A549 (cell line): ENCODE measurements around the gene ENTPD7. TPM values are rescaled to one million over a fixed set of nuclear protein-coding genes. Genes with fewer than 3 reads are reported as not detected.
"Not testable (repeated sequence)": the region's sequence is repeated elsewhere in the genome, so short reads cannot be mapped to it uniquely, and the experiment has no call there.

ENCODE experiments used
- ATAC-seq, 2 experiments: fragments of 200-7000 bp in 1 of 2; fragments of >200 bp in 1 of 2; cut with Nextera tagmentation in 1 of 2; cut with Tn5 transposase in 1 of 2; 3 replicates each; pipeline versions ENCODE4 v1.8.0 to v1.9.1; 2018 to 2020; ENCODE audit warnings: mild to moderate bottlenecking in 1 of 2, moderate library complexity in 1 of 2
- CTCF ChIA-PET: fragments of 300-600 bp; sonication (Branson Sonifier 250); formaldehyde crosslinking; extraction: SDS; loops from one replicate; lab custom pipeline; 2021; ENCODE audit warnings: antibody characterized with exemption, inconsistent platforms; lab: Yijun Ruan, JAX
- POLR2A ChIA-PET: fragments of 350-600 bp; formaldehyde crosslinking; extraction: SDS; loops from one replicate; lab custom pipeline; 2021; ENCODE audit warnings: antibody characterized with exemption, inconsistent platforms; lab: Yijun Ruan, JAX
- DNase-seq, 2 experiments: peaks; one replicate each; pipeline versions ENCODE4 v3.0.0 to v3.0.0-alpha.2; 2011 to 2016; ENCODE audit warnings: low read depth in 1 of 2, low spot score in 1 of 2
- FAIRE-seq: peaks from 2 replicates; lab custom pipeline; 2011; peaks lifted over from hg19 to GRCh38; lab: Jason Lieb, UNC
- H3K27ac ChIP-seq, 2 experiments: fragments of >200 bp; sonication (Bioruptor Twin); formaldehyde crosslinking; 3 replicates each; pipeline ENCODE4 v1.5.1; 2016 to 2017
- H3K4me1 ChIP-seq: fragments of >200 bp; sonication (Bioruptor Twin); formaldehyde crosslinking; 3 replicates; pipeline ENCODE4 v1.6.1; 2016
- H3K4me2 ChIP-seq: fragments of >200 bp; sonication (Bioruptor Twin); formaldehyde crosslinking; 3 replicates; pipeline ENCODE4 v1.6.1; 2016
- H3K4me3 ChIP-seq: fragments of >200 bp; sonication (Bioruptor Twin); formaldehyde crosslinking; 3 replicates; pipeline ENCODE4 v1.5.1; 2016
- H3K9me3 ChIP-seq: fragments of >200 bp; sonication (Bioruptor Twin); formaldehyde crosslinking; 3 replicates; pipeline ENCODE4 v1.6.1; 2016
- BCL3 ChIP-seq: fragments of >200 bp; sonication (Bioruptor Twin); formaldehyde crosslinking; IDR thresholded peaks from 3 replicates; pipeline ENCODE4 v1.6.1; 2016
- CBX8 ChIP-seq: fragments of 200-600 bp; sonication (generic); IDR thresholded peaks from 2 replicates; pipeline ENCODE4 v1.6.1; 2016
- CEBPB ChIP-seq, 2 experiments: fragments of >200 bp in 1 of 2; sonication (Bioruptor Twin) in 1 of 2; formaldehyde crosslinking in 1 of 2; IDR thresholded peaks; 2 replicates each; pipeline ENCODE4 v1.6.1; 2012 to 2016
- CHD4 ChIP-seq: fragments of 200-600 bp; sonication (generic); IDR thresholded peaks from 2 replicates; pipeline ENCODE4 v1.6.1; 2016; ENCODE audit warnings: antibody characterized with exemption, mild to moderate bottlenecking, borderline replicate concordance
- HDAC2 ChIP-seq: fragments of 200-600 bp; sonication (generic); IDR thresholded peaks from 2 replicates; pipeline ENCODE4 v1.6.1; 2016
- HEYL ChIP-seq: fragments of 250-450 bp; sonication (Bioruptor Pico); IDR thresholded peaks from 2 replicates; pipeline ENCODE4 v1.8.0; 2021; ENCODE audit warnings: mild to moderate bottlenecking, moderate library complexity
- HMGXB4 ChIP-seq: fragments of 250-450 bp; sonication (Bioruptor Pico); IDR thresholded peaks from 2 replicates; pipeline ENCODE4 v1.5.0; 2021; ENCODE audit warnings: mild to moderate bottlenecking, moderate library complexity, borderline replicate concordance
- HOXA7 ChIP-seq: fragments of 250-450 bp; sonication (Bioruptor Pico); IDR thresholded peaks from 2 replicates; pipeline ENCODE4 v1.5.0; 2020; ENCODE audit warnings: mild to moderate bottlenecking, moderate library complexity
- HOXB5 ChIP-seq: fragments of 250-450 bp; sonication (Bioruptor Pico); IDR thresholded peaks from 2 replicates; pipeline ENCODE4 v1.5.0; 2020; ENCODE audit warnings: mild to moderate bottlenecking, moderate library complexity
- JUNB ChIP-seq: fragments of >200 bp; sonication (Bioruptor Twin); formaldehyde crosslinking; IDR thresholded peaks from 2 replicates; pipeline ENCODE4 v1.6.1; 2016
- KDM5A ChIP-seq: fragments of 200-600 bp; sonication (generic); IDR thresholded peaks from 2 replicates; pipeline ENCODE4 v1.6.1; 2016; ENCODE audit warnings: antibody characterized with exemption, mild to moderate bottlenecking
- MYC ChIP-seq: IDR thresholded peaks from 2 replicates; pipeline ENCODE4 v1.6.1; 2012; ENCODE audit warnings: mild to moderate bottlenecking, inconsistent platforms, low read length, improper control_type of control experiment, borderline replicate concordance
- NPAS2 ChIP-seq: fragments of 250-450 bp; sonication (Bioruptor Pico); IDR thresholded peaks from 2 replicates; pipeline ENCODE4 v1.8.0; 2022; ENCODE audit warnings: mild to moderate bottlenecking, moderate library complexity, borderline replicate concordance
- PHF8 ChIP-seq: fragments of 200-600 bp; sonication (generic); IDR thresholded peaks from 2 replicates; pipeline ENCODE4 v1.6.1; 2016; ENCODE audit warnings: low read depth, mild to moderate bottlenecking, antibody characterized with exemption, moderate library complexity, borderline replicate concordance
- POLR2AphosphoS2 ChIP-seq: conservative IDR thresholded peaks from 2 replicates; pipeline ENCODE4 v1.6.1; 2012; ENCODE audit warnings: low read length, improper control_type of control experiment, inconsistent platforms
- RNF2 ChIP-seq: fragments of 200-600 bp; sonication (generic); IDR thresholded peaks from 2 replicates; pipeline ENCODE4 v1.6.1; 2016; ENCODE audit warnings: low read depth, mild to moderate bottlenecking, antibody characterized with exemption, moderate library complexity, borderline replicate concordance
- SMC3 ChIP-seq: fragments of >200 bp; sonication (Bioruptor Twin); formaldehyde crosslinking; IDR thresholded peaks from 3 replicates; pipeline ENCODE4 v1.6.1; 2018; ENCODE audit warnings: inconsistent platforms
- TFCP2L1 ChIP-seq: fragments of 250-450 bp; sonication (Bioruptor Pico); IDR thresholded peaks from 2 replicates; pipeline ENCODE4 v1.5.0; 2021; ENCODE audit warnings: mild to moderate bottlenecking
- TP53 ChIP-seq: fragments of 250-450 bp; sonication (Bioruptor Pico); IDR thresholded peaks from 2 replicates; pipeline ENCODE4 v1.5.0; 2021; ENCODE audit warnings: mild to moderate bottlenecking, moderate library complexity
- USF2 ChIP-seq: fragments of 450-650 bp; IDR thresholded peaks from 2 replicates; pipeline ENCODE4 v1.6.1; 2014; ENCODE audit warnings: antibody characterized with exemption
- ZNF302 ChIP-seq: fragments of 250-450 bp; sonication (Bioruptor Pico); IDR thresholded peaks from 2 replicates; pipeline ENCODE4 v1.9.0; 2021; ENCODE audit warnings: inconsistent platforms, mild to moderate bottlenecking, moderate library complexity
- ZSCAN20 ChIP-seq: fragments of 250-450 bp; sonication (Bioruptor Pico); IDR thresholded peaks from 2 replicates; pipeline ENCODE4 v1.8.0; 2022; ENCODE audit warnings: mild to moderate bottlenecking, moderate library complexity
- WGBS: methylation state at CpG from one replicate; pipeline ENCODE4 v1.1.6; 2017; ENCODE audit errors: missing lambda C conversion rate; 5-methylcytosine and 5-hydroxymethylcytosine counted together
- polyA plus RNA-seq, 4 experiments: library from polyadenylated mRNA; depleted of rRNA in 3 of 4; stranded (reverse); fragments of >200 nt; fragmentation: RNase III in 1 of 4; extraction: RNeasy Plus Mini Kit Qiagen cat#74134 plus additional on column Dnase treatment in 1 of 4; gene quantifications; 2 replicates in 3 of 4; 3 replicates in 1 of 4; pipeline ENCODE4 v1.2.3, GENCODE V29; 2011 to 2017
- TF ChIP-seq, protein P1 (sequence below): IDR thresholded peaks from 2 replicates; pipeline ENCODE4 v1.6.1; 2012; ENCODE audit warnings: low read depth, borderline replicate concordance
- TF ChIP-seq, protein P2 (sequence below): fragments of 150-350 bp; IDR thresholded peaks from 2 replicates; pipeline ENCODE4 v1.6.1; 2014; ENCODE audit warnings: low read depth, mild to moderate bottlenecking, low read length

Gene ENTPD7
- polyA plus RNA-seq, 2 of the 4 experiments (the other 2 are of a cell fraction): 6.8 to 10.4 TPM

DNA sequence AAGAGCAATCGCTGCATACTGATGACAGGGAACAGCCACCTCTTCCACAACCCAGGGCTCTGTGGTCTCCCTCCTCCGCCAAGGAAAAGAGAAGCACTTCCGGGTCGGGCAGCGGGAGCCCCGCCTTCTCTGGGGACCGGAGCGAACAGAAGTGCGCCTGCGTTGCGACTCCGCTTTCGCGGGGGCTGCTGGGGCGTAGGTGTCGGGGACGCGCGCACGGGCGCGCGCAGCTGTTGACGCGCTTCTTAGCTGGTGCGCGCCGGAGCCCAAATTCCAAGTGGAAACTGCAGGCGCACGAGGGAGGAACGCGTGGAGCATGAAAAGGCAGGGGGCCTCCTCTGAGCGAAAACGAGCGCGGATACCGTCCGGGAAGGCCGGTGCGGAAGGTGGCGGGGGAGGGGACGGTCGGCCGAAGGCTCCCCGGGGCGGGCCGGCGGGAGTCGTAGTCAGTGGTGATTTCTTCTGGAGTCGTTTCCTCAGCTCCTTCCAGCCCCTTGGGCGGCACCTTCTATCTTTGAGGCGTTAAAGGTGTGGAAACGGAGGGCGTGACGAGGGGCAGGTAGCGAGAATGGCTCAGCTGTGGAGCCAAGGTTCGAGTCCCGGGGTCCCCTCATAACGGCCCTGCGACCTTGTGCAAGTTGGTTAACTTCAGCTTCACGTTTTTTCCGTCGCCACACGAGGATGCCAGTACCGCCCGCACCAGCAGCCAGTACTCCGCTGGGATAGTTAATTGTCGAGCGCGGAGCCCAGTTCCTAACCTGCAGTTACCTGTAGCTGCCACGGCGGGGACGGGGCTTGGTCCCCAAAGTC, 72.9 kb downstream of the ENTPD7 start, which contains the start of the genes COX15 and CUTC (continued):
- TF ChIP-seq CBX8: no peak
- peak; percentile 59 for TF ChIP-seq MYC
- TF ChIP-seq POLR2AphosphoS2: no peak
- peak; percentile 13; the same call in 1 of the 3 replicates for TF ChIP-seq SMC3
- no peak for TF ChIP-seq TP53 (CRISPR knock-in tag)
- TF ChIP-seq TFCP2L1 (CRISPR knock-in tag): no peak
- TF ChIP-seq NPAS2 (CRISPR knock-in tag): no peak
- no peak for TF ChIP-seq JUNB
- TF ChIP-seq PHF8: peak; percentile 21; the same call in 1 of the 2 replicates
- TF ChIP-seq, all 56 proteins: peak for 12

GRCh38 chr10:99733366-99733765, 74.1 kb downstream of the ENTPD7 start:
- FAIRE-seq (no peak), DNase-seq (peak in 1 of 2 experiments; percentile 36), ATAC-seq (no peak)
- H3K9me3 ChIP-seq: no peaks in the 10 kb centered on the region
- peak overlapping the region; percentile 89 to 92 for H3K27ac ChIP-seq
- H3K4me3 ChIP-seq: peak overlapping the region; percentile 69
- POLR2A ChIA-PET: interaction anchor here (0.6 to 3.1 kb wide), 10 partner anchors 43 to 1845 kb away, joined by 3 to 18 read pairs (median 12); partner anchors contain the start of gene SLC25A28
- WGBS: 5% methylated on average over 8 of the region's 8 CpGs
- H3K4me1 ChIP-seq: peaks cover 22% of the 10 kb centered on the region
- CTCF ChIA-PET: interaction anchor here (0.6 to 2.7 kb wide), 18 partner anchors 10 to 313 kb away, joined by 3 to 21 read pairs (median 5); partner anchors contain the start of gene ABCC2
- H3K4me2 ChIP-seq: peak overlapping the region; percentile 81
- TF ChIP-seq CEBPB (IDR thresholded peaks at IDR 0.05) (no peak), HMGXB4 (CRISPR knock-in tag) (no peak), BCL3 (no peak), HEYL (CRISPR knock-in tag) (no peak), RNF2 (no peak), USF2 (no peak), TP53 (CRISPR knock-in tag) (no peak), ZSCAN20 (CRISPR knock-in tag) (no peak), TFCP2L1 (CRISPR knock-in tag) (no peak), CBX8 (no peak), HOXB5 (CRISPR knock-in tag) (no peak), JUNB (no peak), KDM5A (no peak), ZNF302 (CRISPR knock-in tag) (no peak), HOXA7 (CRISPR knock-in tag) (no peak), CHD4 (no peak), HDAC2 (no peak)
- TF ChIP-seq, protein P1, sequence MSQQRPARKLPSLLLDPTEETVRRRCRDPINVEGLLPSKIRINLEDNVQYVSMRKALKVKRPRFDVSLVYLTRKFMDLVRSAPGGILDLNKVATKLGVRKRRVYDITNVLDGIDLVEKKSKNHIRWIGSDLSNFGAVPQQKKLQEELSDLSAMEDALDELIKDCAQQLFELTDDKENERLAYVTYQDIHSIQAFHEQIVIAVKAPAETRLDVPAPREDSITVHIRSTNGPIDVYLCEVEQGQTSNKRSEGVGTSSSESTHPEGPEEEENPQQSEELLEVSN: no peak
- TF ChIP-seq, protein P2, sequence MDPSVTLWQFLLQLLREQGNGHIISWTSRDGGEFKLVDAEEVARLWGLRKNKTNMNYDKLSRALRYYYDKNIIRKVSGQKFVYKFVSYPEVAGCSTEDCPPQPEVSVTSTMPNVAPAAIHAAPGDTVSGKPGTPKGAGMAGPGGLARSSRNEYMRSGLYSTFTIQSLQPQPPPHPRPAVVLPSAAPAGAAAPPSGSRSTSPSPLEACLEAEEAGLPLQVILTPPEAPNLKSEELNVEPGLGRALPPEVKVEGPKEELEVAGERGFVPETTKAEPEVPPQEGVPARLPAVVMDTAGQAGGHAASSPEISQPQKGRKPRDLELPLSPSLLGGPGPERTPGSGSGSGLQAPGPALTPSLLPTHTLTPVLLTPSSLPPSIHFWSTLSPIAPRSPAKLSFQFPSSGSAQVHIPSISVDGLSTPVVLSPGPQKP: no peak

GRCh38 chr10:99734111-99734510, 74.8 kb downstream of the ENTPD7 start:
- peak overlapping the region; percentile 69; the same call in 2 of the 3 replicates for H3K4me3 ChIP-seq
- 98% methylated on average over 8 of the region's 10 CpGs for WGBS
- ChIA-PET CTCF (interaction anchor here (0.6 to 2.7 kb wide), 7 partner anchors 52 to 114 kb away, joined by 3 to 21 read pairs (median 7); no protein-coding TSS in a partner anchor), POLR2A (interaction anchor here (0.6 to 3.1 kb wide), 6 partner anchors 19 to 1845 kb away, joined by 3 to 18 read pairs (median 9); no protein-coding TSS in a partner anchor)
- FAIRE-seq, ATAC-seq, DNase-seq, H3K9me3 ChIP-seq: not testable (repeated sequence)
- peak overlapping the region; percentile 81 for H3K4me2 ChIP-seq
- peak overlapping the region in 1 of 2 experiments; percentile 92; a peak in 3 of 6 replicates for H3K27ac ChIP-seq
- H3K4me1 ChIP-seq: peaks cover 22% of the 10 kb centered on the region
